GM12872 (cell line): ENCODE results near the gene ZNF268.

Source experiments
- CTCF ChIP-seq: IDR thresholded peaks from 3 replicates; pipeline ENCODE4 v1.5.1; 2011; ENCODE audit warnings: low read depth, mild to moderate bottlenecking, low read length, moderate library complexity; ENCODE audit not compliant: insufficient read depth

Gene ZNF268

GRCh38 chr12:133236556-133236955, 55.3 kb downstream of the ZNF268 start:
- TF ChIP-seq CTCF: no peak

- no peak for TF ChIP-seq CTCF
Measured at GRCh38 chr12:133251732-133252131, 70.4 kb downstream of the ZNF268 start.

GRCh38 chr12:133256321-133256720, 75.0 kb downstream of the ZNF268 start:
- no peak for TF ChIP-seq CTCF

- TF ChIP-seq CTCF: no peak
Measured at GRCh38 chr12:133264173-133264572, 82.9 kb downstream of the ZNF268 start.
